RCC 7860 (cell line): Measurements from ENCODE around the gene EVX2.

Source experiments
- DNase-seq: peaks from one replicate; pipeline ENCODE4 v3.0.0-alpha.2; 2015; ENCODE audit warnings: low spot score
- FAIRE-seq: peaks from 2 replicates; lab custom pipeline; 2012; peaks lifted over from hg19 to GRCh38; lab: Jason Lieb, UNC

The EVX2 gene

GRCh38 chr2:176067589-176068418 lies 16.0 kb downstream of the EVX2 start:
- DNase-seq (no peak), FAIRE-seq (no peak)

GRCh38 chr2:176066645-176067588 lies 16.8 kb downstream of the EVX2 start:
- DNase-seq: no peak
- no peak for FAIRE-seq

GRCh38 chr2:176063958-176064357 lies 19.8 kb downstream of the EVX2 start:
- no peak for FAIRE-seq
- DNase-seq: no peak

GRCh38 chr2:176056406-176056805 lies 27.4 kb downstream of the EVX2 start:
- DNase-seq (no peak), FAIRE-seq (no peak)

- DNase-seq: no peak
These were observed 44.4 kb downstream of the EVX2 start for GRCh38 chr2:176039375-176039774.

GRCh38 chr2:176038694-176039093 lies 45.1 kb downstream of the EVX2 start:
- no peak for DNase-seq
- FAIRE-seq: no peak

More at GRCh38 chr2:176039375-176039774, 44.4 kb downstream of the EVX2 start:
- FAIRE-seq: no peak

- FAIRE-seq: no peak
- no peak for DNase-seq
These were observed 48.6 kb downstream of the EVX2 start for GRCh38 chr2:176035013-176035691.

- DNase-seq (no peak), FAIRE-seq (no peak)
These were observed 56.0 kb downstream of the EVX2 start for GRCh38 chr2:176027806-176028205.
